Endothelial cell of umbilical vein (primary cell): ENCODE measurements around the gene ADD1. TPM values are rescaled to one million over a fixed set of nuclear protein-coding genes. Genes with fewer than 3 reads are reported as not detected.

Experiments used
- BruUV-seq: library from RNA; stranded (reverse); fragments of 400-500 nt; replicated peaks from 2 replicates; lab custom pipeline; 2021; lab: Mats Ljungman, UMichigan
- CTCF ChIA-PET: fragments of 300-600, 350-600 bp; sonication (Branson Sonifier 250); formaldehyde crosslinking; loops from one replicate; lab custom pipeline; 2021; ENCODE audit warnings: antibody characterized with exemption, inconsistent platforms; lab: Charles Lee
- POLR2A ChIA-PET: fragments of 300-600, 350-600 bp; sonication (Branson Sonifier 250); formaldehyde crosslinking; loops from one replicate; lab custom pipeline; 2021; ENCODE audit warnings: antibody characterized with exemption, inconsistent platforms; lab: Charles Lee
- DNase-seq: peaks from one replicate; pipeline ENCODE4 v3.0.0-alpha.2; 2011; ENCODE audit warnings: low read depth, low spot score
- FAIRE-seq: peaks from 2 replicates; lab custom pipeline; 2011; peaks lifted over from hg19 to GRCh38; lab: Jason Lieb, UNC
- H2AFZ ChIP-seq: 2 replicates; pipeline ENCODE4 v1.6.0; 2012; ENCODE audit warnings: low read depth, low read length, control low read depth, inconsistent platforms
- H3K27ac ChIP-seq: 2 replicates; pipeline ENCODE4 v1.5.1; 2011; ENCODE audit warnings: low read depth, mild to moderate bottlenecking, control low read depth, low read length, moderate library complexity; ENCODE audit not compliant: insufficient read depth
- H3K27me3 ChIP-seq, 2 experiments: 2 replicates each; pipeline versions ENCODE4 v1.6.0 to v1.6.1; 2011; ENCODE audit warnings: low read length in 2 of 2, mixed read lengths in 1 of 2; ENCODE audit not compliant: control insufficient read depth in 2 of 2, insufficient read depth in 2 of 2
- H3K36me3 ChIP-seq, 2 experiments: 2 replicates in 1 of 2; 3 replicates in 1 of 2; pipeline ENCODE4 v1.5.1; 2011; ENCODE audit warnings: low read length in 2 of 2, mild to moderate bottlenecking in 1 of 2, moderate library complexity in 1 of 2; ENCODE audit not compliant: control insufficient read depth in 2 of 2, insufficient read depth in 2 of 2; ENCODE audit errors: extremely low read depth in 1 of 2
- H3K4me1 ChIP-seq: 3 replicates; pipeline ENCODE4 v1.5.1; 2011; ENCODE audit warnings: mild to moderate bottlenecking, low read length; ENCODE audit not compliant: control insufficient read depth, insufficient read depth; ENCODE audit errors: extremely low read depth
- H3K4me2 ChIP-seq: 2 replicates; pipeline ENCODE4 v1.6.1; 2011; ENCODE audit warnings: low read length, control low read depth, mixed read lengths; ENCODE audit not compliant: insufficient read depth
- H3K4me3 ChIP-seq, 3 experiments: fragments of 200-600 bp in 1 of 3; sonication (generic), shearing (Covaris generic) in 1 of 3; replicated peaks in 1 of 3; 2 replicates each; pipeline ENCODE4 v1.5.1; 2011 to 2016; ENCODE audit warnings: control low read depth in 3 of 3, low read length in 3 of 3, mild to moderate bottlenecking in 2 of 3, inconsistent platforms in 1 of 3, low read depth in 1 of 3, moderate library complexity in 1 of 3; ENCODE audit not compliant: insufficient read depth in 1 of 3
- H3K79me2 ChIP-seq: 2 replicates; pipeline ENCODE4 v1.6.0; 2012; ENCODE audit warnings: low read length, inconsistent platforms; ENCODE audit not compliant: control insufficient read depth, insufficient read depth
- H3K9ac ChIP-seq: replicated peaks from 2 replicates; pipeline ENCODE3; 2011; ENCODE audit warnings: low read length, control low read depth; ENCODE audit not compliant: insufficient read depth; ENCODE audit errors: extremely low read depth
- H3K9me1 ChIP-seq: replicated peaks from 3 replicates; pipeline ENCODE4 v1.6.0; 2011; ENCODE audit warnings: mild to moderate bottlenecking, low read length; ENCODE audit not compliant: control insufficient read depth, insufficient read depth; ENCODE audit errors: extremely low read depth
- H3K9me3 ChIP-seq: replicated peaks from 2 replicates; pipeline ENCODE4 v1.5.1; 2012; ENCODE audit warnings: low read length, inconsistent platforms; ENCODE audit not compliant: control insufficient read depth, insufficient read depth
- H4K20me1 ChIP-seq: replicated peaks from 2 replicates; pipeline ENCODE3; 2011; ENCODE audit warnings: mild to moderate bottlenecking, low read length; ENCODE audit not compliant: control insufficient read depth, insufficient read depth; ENCODE audit errors: extremely low read depth
- EZH2 ChIP-seq: IDR thresholded peaks from 2 replicates; pipeline ENCODE4 v1.6.1; 2012; ENCODE audit warnings: borderline replicate concordance, low read depth, mild to moderate bottlenecking, moderate library complexity, low read length, inconsistent platforms; ENCODE audit not compliant: severe bottlenecking
- FOS ChIP-seq: IDR thresholded peaks from 2 replicates; pipeline ENCODE4 v1.6.1; 2011; ENCODE audit warnings: mild to moderate bottlenecking, low read length, moderate library complexity, borderline replicate concordance; ENCODE audit not compliant: insufficient read depth
- GATA2 ChIP-seq: IDR thresholded peaks from 2 replicates; pipeline ENCODE4 v1.7.0; 2011; ENCODE audit warnings: low read depth, mild to moderate bottlenecking, moderate library complexity, mixed read lengths, low read length; ENCODE audit not compliant: insufficient read length, insufficient read depth
- JUN ChIP-seq: IDR thresholded peaks from 2 replicates; pipeline ENCODE4 v1.6.1; 2011; ENCODE audit warnings: borderline replicate concordance, low read depth; ENCODE audit not compliant: insufficient read length, insufficient read depth
- MYC ChIP-seq: IDR thresholded peaks from one replicate; pipeline ENCODE4 v1.6.1; 2011; ENCODE audit warnings: mild to moderate bottlenecking, low read depth, low read length
- POLR2A ChIP-seq: IDR thresholded peaks from 2 replicates; pipeline ENCODE4 v1.6.1; 2012; ENCODE audit warnings: low read depth, mild to moderate bottlenecking, control low read depth, low read length
- POLR2AphosphoS5 ChIP-seq: IDR thresholded peaks from 2 replicates; pipeline ENCODE4 v1.6.1; 2012; ENCODE audit warnings: low read depth, mild to moderate bottlenecking, control low read depth, low read length, moderate library complexity; ENCODE audit not compliant: insufficient read depth
- dilution Hi-C: fragments of 300-500 bp; cut with MboI; formaldehyde crosslinking; loops from one replicate; pipeline ENCODE4 v1.15.0; 2019; ENCODE audit warnings: low sequenced_read_pairs; ENCODE audit not compliant: extremely low pct_ligation_motif_present
- intact Hi-C: fragments of 100-400 bp; cut with micrococcal nuclease; formaldehyde crosslinking; loops from one replicate; pipeline ENCODE4 v1.10.0; 2022
- polyA plus RNA-seq, 4 experiments: library from polyadenylated mRNA; depleted of rRNA in 3 of 4; stranded (reverse) in 3 of 4; unstranded in 1 of 4; fragments of >200 nt; gene quantifications; 2 replicates each; pipeline versions ENCODE4 v1.2.1 to v1.2.3, GENCODE V29; 2011 to 2012; ENCODE audit warnings: missing spikeins in 1 of 4
- total RNA-seq: library from RNA; stranded (reverse); gene quantifications from 2 replicates; pipeline ENCODE4 v1.2.3, GENCODE V29; 2021
- TF ChIP-seq, protein P1 (sequence below): IDR thresholded peaks from 2 replicates; pipeline ENCODE4 v1.6.1; 2011; ENCODE audit not compliant: insufficient read depth, insufficient read length
- TF ChIP-seq, protein P2 (sequence below), 2 donors: IDR thresholded peaks; 1 replicate in 1 of 2; 2 replicates in 1 of 2; pipeline ENCODE4 v1.5.1; 2011; ENCODE audit warnings: low read length in 2 of 2, mild to moderate bottlenecking in 2 of 2, moderate library complexity in 2 of 2, control low read depth in 1 of 2, inconsistent platforms in 1 of 2, low read depth in 1 of 2; ENCODE audit not compliant: insufficient read depth in 1 of 2; ENCODE audit errors: extremely low read depth in 1 of 2

Gene ADD1
- total and polyA plus RNA-seq, 2 donors (not counting 3 experiments of a cell fraction or from before 2014, with no cell fraction given): 219 to 305 TPM

DNA sequence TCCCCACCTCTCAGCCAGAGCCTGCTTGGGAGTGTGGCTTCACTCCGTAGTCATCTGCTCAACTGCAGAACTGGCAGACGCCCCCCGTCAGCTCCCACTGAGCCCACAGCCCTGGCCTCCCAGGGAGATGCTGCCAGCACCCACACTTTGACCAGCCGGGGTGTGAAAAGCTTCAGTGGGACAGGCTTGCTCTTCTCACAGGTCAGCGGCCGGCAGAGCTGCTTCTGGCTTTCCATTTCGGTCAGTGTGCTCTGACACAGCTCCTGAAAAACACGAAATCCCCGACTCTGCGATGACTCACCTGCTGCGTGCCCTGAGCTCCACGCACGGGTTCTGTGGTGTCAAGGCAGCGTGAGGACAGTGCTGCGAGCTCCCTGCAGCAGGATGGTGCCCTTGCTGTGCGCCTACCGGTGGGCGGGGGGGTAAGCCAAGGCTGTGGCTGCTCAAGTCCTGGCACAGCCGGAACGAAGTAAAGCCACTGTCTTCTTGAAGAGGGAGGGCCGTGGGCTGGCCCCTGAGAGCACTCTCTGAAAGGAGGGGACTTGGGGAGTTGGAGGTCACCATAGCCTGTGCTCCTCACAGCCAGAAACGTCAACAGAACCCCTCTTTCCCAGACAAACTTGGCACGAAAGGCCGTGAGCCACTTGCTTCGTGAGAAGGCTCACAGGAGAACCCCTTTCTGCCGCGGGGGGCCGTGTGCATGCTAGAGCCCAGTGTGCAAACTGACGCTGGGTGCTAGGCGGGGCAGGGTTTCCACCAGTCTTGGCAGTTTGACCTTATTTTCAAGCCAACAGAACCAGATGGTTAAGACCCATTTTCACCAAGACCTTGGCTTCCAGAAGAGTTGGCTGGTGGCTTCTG, 96.0 kb downstream of the ADD1 start:
- FAIRE-seq (no peak), DNase-seq (no peak)
- H3K4me1 ChIP-seq: peaks cover 11% of the 10 kb centered on the region
- no peak overlapping the region for H3K4me2 ChIP-seq
- intact Hi-C loops: no loop called here
- H2AFZ ChIP-seq: no peak overlapping the region
- no peaks in the 10 kb centered on the region for H4K20me1 ChIP-seq
- H3K27me3 ChIP-seq: no peaks in the 10 kb centered on the region
- dilution Hi-C loops: no loop called here
- no peaks in the 10 kb centered on the region for H3K79me2 ChIP-seq
- no peaks in the 10 kb centered on the region for H3K9me1 ChIP-seq
- no peak overlapping the region for H3K27ac ChIP-seq
- H3K9me3 ChIP-seq: no peaks in the 10 kb centered on the region
- peaks cover 9 to 54% of the 10 kb centered on the region in 2 experiments for H3K36me3 ChIP-seq
- H3K4me3 ChIP-seq: no peak overlapping the region
- H3K9ac ChIP-seq: no peak overlapping the region
- BruUV-seq: no TSS peak
- CTCF ChIA-PET: interaction anchor here (1.7 kb wide), 1 partner anchor 9 kb away, joined by 4 read pairs; no protein-coding TSS in a partner anchor
- TF ChIP-seq MYC (no peak), JUN (no peak), GATA2 (no peak), EZH2 (no peak), FOS (no peak), POLR2AphosphoS5 (no peak), POLR2A (no peak)
- TF ChIP-seq, protein P1, sequence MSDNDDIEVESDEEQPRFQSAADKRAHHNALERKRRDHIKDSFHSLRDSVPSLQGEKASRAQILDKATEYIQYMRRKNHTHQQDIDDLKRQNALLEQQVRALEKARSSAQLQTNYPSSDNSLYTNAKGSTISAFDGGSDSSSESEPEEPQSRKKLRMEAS: no peak
- TF ChIP-seq, protein P2, sequence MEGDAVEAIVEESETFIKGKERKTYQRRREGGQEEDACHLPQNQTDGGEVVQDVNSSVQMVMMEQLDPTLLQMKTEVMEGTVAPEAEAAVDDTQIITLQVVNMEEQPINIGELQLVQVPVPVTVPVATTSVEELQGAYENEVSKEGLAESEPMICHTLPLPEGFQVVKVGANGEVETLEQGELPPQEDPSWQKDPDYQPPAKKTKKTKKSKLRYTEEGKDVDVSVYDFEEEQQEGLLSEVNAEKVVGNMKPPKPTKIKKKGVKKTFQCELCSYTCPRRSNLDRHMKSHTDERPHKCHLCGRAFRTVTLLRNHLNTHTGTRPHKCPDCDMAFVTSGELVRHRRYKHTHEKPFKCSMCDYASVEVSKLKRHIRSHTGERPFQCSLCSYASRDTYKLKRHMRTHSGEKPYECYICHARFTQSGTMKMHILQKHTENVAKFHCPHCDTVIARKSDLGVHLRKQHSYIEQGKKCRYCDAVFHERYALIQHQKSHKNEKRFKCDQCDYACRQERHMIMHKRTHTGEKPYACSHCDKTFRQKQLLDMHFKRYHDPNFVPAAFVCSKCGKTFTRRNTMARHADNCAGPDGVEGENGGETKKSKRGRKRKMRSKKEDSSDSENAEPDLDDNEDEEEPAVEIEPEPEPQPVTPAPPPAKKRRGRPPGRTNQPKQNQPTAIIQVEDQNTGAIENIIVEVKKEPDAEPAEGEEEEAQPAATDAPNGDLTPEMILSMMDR (IDR thresholded peaks at IDR 0.05; ENCODE audit: extremely low read depth in 1 of 2, insufficient read depth in 1 of 2, low read depth in 1 of 2, low read length in 2 of 2): no peak
- POLR2A ChIA-PET: no interaction called here
